ENCODE measurements around the gene SPRR2D. TPM values are rescaled to one million over a fixed set of nuclear protein-coding genes. Genes with fewer than 3 reads are reported as not detected.
"Not testable (repeated sequence)": the region's sequence is repeated elsewhere in the genome, so short reads cannot be mapped to it uniquely, and the experiment has no call there.

The SPRR2D gene
- not detected for polyA plus RNA-seq (2013, experiment 1 of 2)
- polyA plus RNA-seq (2013, experiment 2 of 2) = not detected

DNA sequence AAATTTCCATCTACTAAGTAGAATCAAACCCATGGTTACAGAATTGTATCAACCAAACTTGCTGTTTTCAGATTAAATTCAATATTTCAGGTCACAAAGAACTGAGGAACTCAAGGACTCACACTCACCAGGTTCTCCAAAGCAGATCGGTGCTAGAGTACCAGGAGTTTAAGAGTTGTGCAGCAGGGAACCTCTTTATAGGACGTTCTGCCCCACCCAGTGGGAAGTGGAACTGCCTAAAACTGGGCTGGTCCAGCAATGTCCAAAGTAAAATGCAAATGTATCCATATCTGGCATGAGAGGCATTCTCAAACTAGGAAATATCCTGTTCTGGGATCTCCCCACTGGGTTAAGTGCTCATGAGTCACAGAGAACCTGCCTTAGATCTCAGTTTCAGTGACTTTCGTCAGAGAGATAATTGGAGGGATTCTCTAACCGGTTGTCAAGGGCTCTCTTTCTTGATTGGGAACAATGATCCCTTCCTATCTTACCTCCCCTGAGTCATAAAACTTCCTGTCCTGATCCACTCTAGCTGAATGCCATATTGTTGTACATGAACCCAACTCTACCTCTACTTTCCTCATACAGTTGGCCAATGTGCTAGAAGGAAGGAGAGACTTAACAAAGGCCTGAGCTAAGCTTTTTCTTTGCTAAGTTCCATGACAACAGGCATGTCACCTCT is at the start of gene SPRR2D:
TSS of gene SPRR2D (minus strand) at position 171 of the 682 bp plus-strand sequence. CDS start 774 bp downstream, outside the sequence.
- no peak within 1 kb of the TSS for H3K4me3 ChIP-seq (ENCODE audit: low read length)
- no peaks in the 10 kb centered on the region for H3K27me3 ChIP-seq (ENCODE audit: insufficient read depth, low read length)
- H3K9ac ChIP-seq (ENCODE audit: low read depth, low read length) = no peak within 1 kb of the TSS
- H3K4me1 ChIP-seq (ENCODE audit: insufficient read depth, low read length) = no peaks in the 10 kb centered on the region
- no peaks in the 10 kb centered on the region for H3K36me3 ChIP-seq (ENCODE audit: insufficient read depth, low read length)
- no peaks in the 10 kb centered on the region for H3K9me3 ChIP-seq (ENCODE audit: insufficient read depth, low read depth, low read length)
- no peak within 1 kb of the TSS for H3K27ac ChIP-seq (ENCODE audit: low read depth, low read length)
- 64% methylated on average over 4 of the region's 4 CpGs for WGBS

- WGBS = 91% methylated on average over 1 of the region's 1 CpG
- Histone ChIP-seq H3K36me3 (ENCODE audit: insufficient read depth, low read length) (no peaks in the 10 kb centered on the region), H3K27ac (ENCODE audit: low read depth, low read length) (no peak overlapping the region), H3K9ac (ENCODE audit: low read depth, low read length) (no peak overlapping the region), H3K27me3 (ENCODE audit: insufficient read depth, low read length) (no peaks in the 10 kb centered on the region), H3K4me3 (ENCODE audit: low read length) (no peak overlapping the region), H3K9me3 (ENCODE audit: insufficient read depth, low read depth, low read length) (no peaks in the 10 kb centered on the region), H3K4me1 (ENCODE audit: insufficient read depth, low read length) (no peaks in the 10 kb centered on the region)
Measured at GRCh38 chr1:153087652-153088051, 46.7 kb upstream of the SPRR2D start.

DNA sequence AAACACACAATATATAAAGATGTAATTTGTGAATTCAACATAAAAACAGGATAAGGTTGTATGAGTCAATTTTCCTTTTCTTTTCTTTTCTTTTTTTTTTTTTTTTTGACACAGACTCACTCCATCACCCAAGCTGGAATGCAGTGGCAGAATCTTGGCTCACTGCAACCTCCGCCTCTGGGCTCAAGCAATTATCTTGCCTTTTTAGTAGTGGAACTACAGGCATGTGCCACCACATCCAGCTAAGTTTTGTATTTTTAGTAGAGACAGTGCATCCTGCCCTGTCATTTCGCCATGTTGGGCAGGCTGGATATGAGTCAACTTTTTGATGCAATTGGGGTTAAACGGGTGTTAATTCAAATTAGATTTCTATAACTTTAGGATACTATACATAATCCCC is 40.8 kb upstream of the SPRR2D start:
- H3K4me1 ChIP-seq (ENCODE audit: insufficient read depth, low read length) = no peaks in the 10 kb centered on the region
- H3K9me3 ChIP-seq (ENCODE audit: insufficient read depth, low read depth, low read length) = no peaks in the 10 kb centered on the region
- H3K27ac ChIP-seq (ENCODE audit: low read depth, low read length) = no peak overlapping the region
- H3K27me3 ChIP-seq (ENCODE audit: insufficient read depth, low read length) = no peaks in the 10 kb centered on the region
- WGBS = 100% methylated on average over 2 of the region's 3 CpGs
- no peaks in the 10 kb centered on the region for H3K36me3 ChIP-seq (ENCODE audit: insufficient read depth, low read length)
- no peak overlapping the region for H3K4me3 ChIP-seq (ENCODE audit: low read length)
- no peak overlapping the region for H3K9ac ChIP-seq (ENCODE audit: low read depth, low read length)

DNA sequence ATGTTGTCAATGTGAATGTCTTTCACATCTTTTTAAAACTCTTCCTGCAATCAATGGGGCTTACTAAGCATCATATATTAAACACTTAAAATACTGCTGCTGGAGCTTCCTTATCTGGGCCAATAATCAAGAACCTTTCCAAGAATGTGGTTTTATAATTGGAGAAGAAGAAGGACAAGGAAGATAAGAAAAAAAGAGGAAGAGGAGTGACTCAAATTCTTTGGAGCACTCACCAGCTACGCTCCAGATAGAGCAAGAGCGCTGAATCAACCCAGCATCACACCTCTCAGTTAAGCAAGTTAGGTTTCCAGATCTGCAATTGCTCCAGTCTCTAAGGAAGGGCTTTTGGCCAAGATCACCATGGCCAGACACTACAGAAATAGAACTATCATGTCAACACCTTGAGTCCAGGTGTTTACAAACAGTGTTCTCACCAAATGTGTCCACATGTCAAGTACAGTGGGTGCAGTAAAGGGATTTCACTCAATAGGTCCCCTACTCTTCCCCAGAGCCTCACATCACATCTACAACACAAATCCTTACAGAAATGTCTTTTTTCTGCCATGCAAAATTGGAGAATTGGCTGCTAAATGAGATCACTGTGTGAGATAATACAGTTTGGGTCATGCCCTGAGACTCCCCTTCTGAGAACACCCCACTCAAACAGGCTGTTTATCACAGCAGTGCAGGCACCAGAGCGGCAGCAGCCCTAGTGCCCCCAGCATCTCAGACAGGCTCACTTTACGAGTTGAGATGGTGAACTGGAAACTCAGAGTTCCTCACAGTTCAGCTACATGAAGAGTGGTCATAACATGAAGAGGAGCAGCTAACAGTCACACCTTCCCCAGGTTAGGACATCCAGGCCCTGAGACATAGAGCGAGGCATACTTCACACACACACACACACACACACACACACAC is 32.1 kb upstream of the SPRR2D start:
- Histone ChIP-seq H3K4me1 (ENCODE audit: insufficient read depth, low read length) (no peaks in the 10 kb centered on the region), H3K9me3 (ENCODE audit: insufficient read depth, low read depth, low read length) (no peaks in the 10 kb centered on the region), H3K4me3 (ENCODE audit: low read length) (no peak overlapping the region), H3K27me3 (ENCODE audit: insufficient read depth, low read length) (no peaks in the 10 kb centered on the region), H3K9ac (ENCODE audit: low read depth, low read length) (no peak overlapping the region), H3K36me3 (ENCODE audit: insufficient read depth, low read length) (no peaks in the 10 kb centered on the region), H3K27ac (ENCODE audit: low read depth, low read length) (no peak overlapping the region)
- WGBS = 88% methylated on average over 5 of the region's 5 CpGs

GRCh38 chr1:153071511-153071910 is 30.6 kb upstream of the SPRR2D start, which contains the start of gene SPRR2B:
SPRR2B (minus strand) TSS chr1:153071611; CDS start chr1:153070839, 772 bp downstream.
- WGBS = 42% methylated on average over 2 of the region's 2 CpGs
- no peaks in the 10 kb centered on the region for H3K4me1 ChIP-seq (ENCODE audit: insufficient read depth, low read length)
- H3K36me3 ChIP-seq (ENCODE audit: insufficient read depth, low read length) = no peaks in the 10 kb centered on the region
- H3K9ac ChIP-seq (ENCODE audit: low read depth, low read length) = no peak within 1 kb of the TSS
- H3K9me3 ChIP-seq (ENCODE audit: insufficient read depth, low read depth, low read length) = no peaks in the 10 kb centered on the region
- no peak within 1 kb of the TSS for H3K4me3 ChIP-seq (ENCODE audit: low read length)
- H3K27me3 ChIP-seq (ENCODE audit: insufficient read depth, low read length) = no peaks in the 10 kb centered on the region
- H3K27ac ChIP-seq (ENCODE audit: low read depth, low read length) = no peak within 1 kb of the TSS

DNA sequence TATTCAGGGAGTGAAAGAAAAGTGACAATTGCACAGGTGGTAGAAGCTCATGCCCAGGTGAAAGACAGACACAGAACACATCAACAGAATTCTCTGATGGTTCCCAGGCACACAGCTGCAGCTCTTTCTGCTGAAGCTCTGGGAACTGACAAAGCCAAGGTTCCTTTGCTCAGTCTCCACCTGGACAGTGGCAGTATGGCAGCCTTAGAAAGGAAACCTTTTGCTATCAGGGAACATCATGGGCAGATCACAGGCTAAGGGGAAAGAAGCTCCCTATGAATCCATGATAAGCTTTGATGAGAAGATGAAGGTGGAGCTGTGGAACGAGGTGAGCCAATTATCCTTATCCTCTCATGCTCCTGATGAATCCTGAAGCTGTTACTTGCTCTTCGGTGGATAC is 29.3 kb upstream of the SPRR2D start:
- WGBS = 58% methylated on average over 1 of the region's 2 CpGs
- Histone ChIP-seq H3K9ac (ENCODE audit: low read depth, low read length) (no peak overlapping the region), H3K27ac (ENCODE audit: low read depth, low read length) (no peak overlapping the region), H3K27me3 (ENCODE audit: insufficient read depth, low read length) (no peaks in the 10 kb centered on the region), H3K9me3 (ENCODE audit: insufficient read depth, low read depth, low read length) (no peaks in the 10 kb centered on the region), H3K4me1 (ENCODE audit: insufficient read depth, low read length) (no peaks in the 10 kb centered on the region), H3K4me3 (ENCODE audit: low read length) (no peak overlapping the region), H3K36me3 (ENCODE audit: insufficient read depth, low read length) (no peaks in the 10 kb centered on the region)

GRCh38 chr1:153058826-153059784 is 18.2 kb upstream of the SPRR2D start:
- Histone ChIP-seq H3K4me1 (ENCODE audit: insufficient read depth, low read length) (no peaks in the 10 kb centered on the region), H3K27me3 (ENCODE audit: insufficient read depth, low read length) (no peaks in the 10 kb centered on the region), H3K36me3 (ENCODE audit: insufficient read depth, low read length) (no peaks in the 10 kb centered on the region), H3K4me3 (ENCODE audit: low read length) (no peak overlapping the region), H3K27ac (ENCODE audit: low read depth, low read length) (no peak overlapping the region), H3K9me3 (ENCODE audit: insufficient read depth, low read depth, low read length) (no peaks in the 10 kb centered on the region), H3K9ac (ENCODE audit: low read depth, low read length) (no peak overlapping the region)
- WGBS = 87% methylated on average over 6 of the region's 6 CpGs

DNA sequence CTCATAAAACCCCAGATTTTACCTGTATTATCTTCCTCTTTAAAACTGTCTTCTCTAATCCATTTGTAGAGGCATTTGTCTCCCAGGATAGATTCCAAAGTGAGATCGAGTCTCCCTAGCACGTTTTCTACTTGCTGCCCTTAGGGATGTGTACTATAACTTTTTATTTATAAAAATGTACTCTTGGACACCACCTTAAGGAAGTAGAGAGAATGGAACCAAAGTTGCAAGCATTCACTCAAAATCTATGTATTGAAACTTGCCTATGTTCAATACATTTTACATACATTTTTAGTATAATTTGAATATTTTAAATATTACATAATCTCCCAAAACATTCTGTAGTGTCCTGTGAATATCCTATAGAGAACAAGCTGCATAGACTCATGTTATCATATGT is 17.2 kb upstream of the SPRR2D start:
- H3K27me3 ChIP-seq (ENCODE audit: insufficient read depth, low read length) = no peaks in the 10 kb centered on the region
- H3K27ac ChIP-seq (ENCODE audit: low read depth, low read length) = no peak overlapping the region
- no peaks in the 10 kb centered on the region for H3K4me1 ChIP-seq (ENCODE audit: insufficient read depth, low read length)
- no peak overlapping the region for H3K9ac ChIP-seq (ENCODE audit: low read depth, low read length)
- no peaks in the 10 kb centered on the region for H3K36me3 ChIP-seq (ENCODE audit: insufficient read depth, low read length)
- 100% methylated on average over 1 of the region's 2 CpGs for WGBS
- H3K4me3 ChIP-seq (ENCODE audit: low read length) = no peak overlapping the region
- H3K9me3 ChIP-seq (ENCODE audit: insufficient read depth, low read depth, low read length) = no peaks in the 10 kb centered on the region

DNA sequence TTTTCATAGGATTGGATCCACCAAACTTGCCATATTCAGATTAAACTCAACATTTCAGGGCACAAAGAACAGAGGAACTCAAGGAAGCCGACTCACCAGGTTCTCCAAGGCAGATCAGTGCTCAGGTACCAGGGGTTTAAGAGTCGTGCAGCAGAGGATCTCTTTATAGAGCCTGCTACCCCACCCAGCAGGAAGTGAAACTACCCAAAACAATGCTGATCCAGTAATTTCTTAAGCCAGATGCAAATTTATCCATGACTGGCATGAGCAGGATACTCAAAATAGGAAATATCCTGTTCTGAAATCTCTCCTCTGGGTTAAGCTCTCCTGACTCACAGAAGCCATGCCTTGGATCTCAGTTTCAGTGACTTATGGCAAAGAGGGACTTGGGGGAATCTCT is 16.5 kb upstream of the SPRR2D start, which contains the start of gene SPRR2A:
TSS of gene SPRR2A (minus strand) at position 138 of the 400 bp plus-strand sequence. CDS start 777 bp downstream, outside the sequence.
- Histone ChIP-seq H3K4me1 (ENCODE audit: insufficient read depth, low read length) (no peaks in the 10 kb centered on the region), H3K27me3 (ENCODE audit: insufficient read depth, low read length) (no peaks in the 10 kb centered on the region), H3K9ac (ENCODE audit: low read depth, low read length) (no peak within 1 kb of the TSS), H3K36me3 (ENCODE audit: insufficient read depth, low read length) (no peaks in the 10 kb centered on the region), H3K9me3 (ENCODE audit: insufficient read depth, low read depth, low read length) (no peaks in the 10 kb centered on the region), H3K27ac (ENCODE audit: low read depth, low read length) (no peak within 1 kb of the TSS), H3K4me3 (ENCODE audit: low read length) (no peak within 1 kb of the TSS)
- WGBS = 70% methylated on average over 2 of the region's 2 CpGs

DNA sequence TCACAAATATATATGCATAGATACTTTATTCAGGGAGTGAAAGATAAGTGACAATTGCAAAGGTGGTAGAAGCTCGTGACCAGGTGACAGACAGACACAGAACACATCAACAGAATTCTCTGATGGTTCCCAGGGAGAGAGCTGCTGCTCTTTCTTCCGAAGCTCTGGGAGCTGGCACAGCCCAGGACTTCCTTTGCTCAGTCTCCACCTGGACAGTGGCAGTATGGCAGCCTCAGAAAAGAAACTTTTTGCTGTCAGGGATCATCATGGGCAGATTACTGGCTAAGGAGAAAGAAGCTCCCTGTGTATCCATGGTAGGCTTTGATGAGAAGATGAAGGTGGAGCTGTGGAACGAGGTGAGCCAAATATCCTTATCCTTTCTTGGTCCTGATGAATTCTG is 15.2 kb upstream of the SPRR2D start:
- H3K27ac ChIP-seq (ENCODE audit: low read depth, low read length); H3K4me1 ChIP-seq (ENCODE audit: insufficient read depth, low read length); H3K36me3 ChIP-seq (ENCODE audit: insufficient read depth, low read length); H3K27me3 ChIP-seq (ENCODE audit: insufficient read depth, low read length); H3K9me3 ChIP-seq (ENCODE audit: insufficient read depth, low read depth, low read length); H3K9ac ChIP-seq (ENCODE audit: low read depth, low read length); H3K4me3 ChIP-seq (ENCODE audit: low read length): not testable (repeated sequence)
- WGBS = 65% methylated on average over 3 of the region's 3 CpGs
